H1 (cell line): ENCODE results near the gene ENTREP1. TPM values are rescaled to one million over a fixed set of nuclear protein-coding genes. Genes with fewer than 3 reads are reported as not detected.
A peak's percentile ranks its signal among the peaks of the same experiment; 100 is the strongest.

Experiments
- CTCF ChIA-PET: fragments of 300-600 bp; sonication (Branson Sonifier 250); formaldehyde crosslinking; loops from one replicate; lab custom pipeline; 2021; ENCODE audit not compliant: partially characterized antibody; lab: Charles Lee
- POLR2A ChIA-PET: fragments of 300-600 bp; sonication (Branson Sonifier 250); formaldehyde crosslinking; loops from one replicate; lab custom pipeline; 2021; ENCODE audit warnings: inconsistent platforms; ENCODE audit not compliant: partially characterized antibody; lab: Charles Lee
- DNase-seq, 2 experiments: peaks; one replicate each; pipeline versions ENCODE4 v3.0.0 to v3.0.0-alpha.2; 2010 to 2022; ENCODE audit warnings: low spot score in 2 of 2, low read depth in 1 of 2, mixed read lengths in 1 of 2
- FAIRE-seq: peaks from 2 replicates; lab custom pipeline; 2011; peaks lifted over from hg19 to GRCh38; lab: Jason Lieb, UNC
- H2AFZ ChIP-seq: 2 replicates; pipeline ENCODE4 v1.8.1; 2012; ENCODE audit warnings: low read length, inconsistent platforms
- H2AK5ac ChIP-seq: 2 replicates; pipeline ENCODE4 v1.6.1; 2013; ENCODE audit warnings: low read depth, low read length
- H2BK120ac ChIP-seq: replicated peaks from 2 replicates; pipeline ENCODE3; 2013; ENCODE audit warnings: low read depth, low read length, inconsistent platforms
- H2BK12ac ChIP-seq: 2 replicates; pipeline ENCODE4 v1.6.1; 2013; ENCODE audit warnings: low read depth, low read length
- H2BK15ac ChIP-seq: 2 replicates; pipeline ENCODE4 v1.6.1; 2013; ENCODE audit warnings: low read length
- H2BK20ac ChIP-seq: 2 replicates; pipeline ENCODE4 v1.6.1; 2013; ENCODE audit warnings: low read length
- H2BK5ac ChIP-seq: 2 replicates; pipeline ENCODE4 v1.6.1; 2013; ENCODE audit warnings: low read depth, low read length
- H3K14ac ChIP-seq: 2 replicates; pipeline ENCODE4 v1.6.1; 2013; ENCODE audit warnings: inconsistent platforms; ENCODE audit not compliant: insufficient read length
- H3K18ac ChIP-seq: 2 replicates; pipeline ENCODE4 v1.6.1; 2013; ENCODE audit warnings: low read length; ENCODE audit errors: extremely low read depth
- H3K23ac ChIP-seq: 2 replicates; pipeline ENCODE4 v1.6.1; 2013; ENCODE audit warnings: inconsistent platforms; ENCODE audit not compliant: insufficient read length
- H3K23me2 ChIP-seq: 2 replicates; pipeline ENCODE4 v1.6.1; 2013; ENCODE audit warnings: low read depth, low read length
- H3K27ac ChIP-seq: 2 replicates; pipeline ENCODE4 v1.6.1; 2011; ENCODE audit warnings: low read depth, low read length, inconsistent platforms
- H3K27me3 ChIP-seq, 4 experiments: replicated peaks in 1 of 4; 1 replicate in 1 of 4; 2 replicates in 3 of 4; pipeline versions ENCODE4 v1.6.1 to v1.8.1; 2011 to 2013; ENCODE audit warnings: low read length in 3 of 4, mild to moderate bottlenecking in 3 of 4, inconsistent platforms in 2 of 4, mixed read lengths in 2 of 4, moderate library complexity in 1 of 4; ENCODE audit not compliant: control insufficient read depth in 3 of 4, insufficient read depth in 3 of 4; ENCODE audit errors: extremely low read depth in 1 of 4
- H3K36me3 ChIP-seq, 4 experiments: 2 replicates each; pipeline versions ENCODE4 v1.6.1 to v1.8.1; 2011 to 2013; ENCODE audit warnings: mild to moderate bottlenecking in 4 of 4, low read length in 3 of 4, moderate library complexity in 2 of 4, control low read depth in 1 of 4, inconsistent platforms in 1 of 4; ENCODE audit not compliant: insufficient read depth in 4 of 4, control insufficient read depth in 2 of 4
- H3K4ac ChIP-seq: replicated peaks from 2 replicates; pipeline ENCODE3; 2013; ENCODE audit warnings: low read length, low read depth, mixed read lengths, inconsistent platforms; ENCODE audit not compliant: insufficient read length
- H3K4me1 ChIP-seq, 4 experiments: replicated peaks in 1 of 4; 1 replicate in 1 of 4; 2 replicates in 3 of 4; pipeline versions ENCODE4 v1.6.1 to v1.8.1; 2011 to 2013; ENCODE audit warnings: low read length in 3 of 4, inconsistent platforms in 2 of 4, mixed read lengths in 1 of 4; ENCODE audit not compliant: insufficient read depth in 4 of 4, control insufficient read depth in 3 of 4
- H3K4me2 ChIP-seq, 2 experiments: 2 replicates each; pipeline versions ENCODE4 v1.6.1 to v1.8.1; 2011 to 2013; ENCODE audit warnings: low read depth in 2 of 2, low read length in 2 of 2, control low read depth in 1 of 2, inconsistent platforms in 1 of 2, mild to moderate bottlenecking in 1 of 2; ENCODE audit not compliant: insufficient read depth in 1 of 2
- H3K4me3 ChIP-seq, 4 experiments: fragments of 200-600, 300-600 bp in 1 of 4; sonication (generic), shearing (Covaris generic), sonication (Bioruptor Twin) in 1 of 4; 2 replicates each; pipeline versions ENCODE4 v1.5.1 to v1.8.1; 2011 to 2016; ENCODE audit warnings: low read length in 4 of 4, low read depth in 3 of 4, control low read depth in 2 of 4, inconsistent platforms in 2 of 4, mild to moderate bottlenecking in 2 of 4, mixed read lengths in 1 of 4, moderate library complexity in 1 of 4; ENCODE audit not compliant: insufficient read depth in 2 of 4; ENCODE audit errors: extremely low read depth in 1 of 4
- H3K56ac ChIP-seq: replicated peaks from 2 replicates; pipeline ENCODE3; 2013; ENCODE audit warnings: low read depth, mild to moderate bottlenecking, mixed read lengths, low read length, inconsistent platforms; ENCODE audit not compliant: insufficient read length
- H3K79me1 ChIP-seq: 2 replicates; pipeline ENCODE4 v1.6.1; 2013; ENCODE audit warnings: low read depth, low read length, control low read depth
- H3K79me2 ChIP-seq, 2 experiments: 2 replicates each; pipeline versions ENCODE4 v1.6.1 to v1.8.1; 2012 to 2013; ENCODE audit warnings: low read length in 2 of 2, mild to moderate bottlenecking in 2 of 2, inconsistent platforms in 1 of 2; ENCODE audit not compliant: insufficient read depth in 2 of 2, control insufficient read depth in 1 of 2
- H3K9ac ChIP-seq, 4 experiments: replicated peaks in 1 of 4; 1 replicate in 1 of 4; 2 replicates in 3 of 4; pipeline versions ENCODE4 v1.6.1 to v1.8.1; 2011 to 2013; ENCODE audit warnings: low read depth in 3 of 4, low read length in 3 of 4, control low read depth in 2 of 4, mild to moderate bottlenecking in 2 of 4, moderate library complexity in 2 of 4, inconsistent platforms in 1 of 4; ENCODE audit errors: extremely low read depth in 1 of 4
- H3K9me3 ChIP-seq, 2 experiments: 2 replicates each; pipeline versions ENCODE4 v1.6.1 to v1.8.1; 2012 to 2013; ENCODE audit warnings: mild to moderate bottlenecking in 2 of 2, moderate library complexity in 2 of 2, control low read depth in 1 of 2, inconsistent platforms in 1 of 2, low read depth in 1 of 2, low read length in 1 of 2, mixed read lengths in 1 of 2; ENCODE audit not compliant: insufficient read depth in 2 of 2
- H4K20me1 ChIP-seq, 2 experiments: replicated peaks in 1 of 2; 2 replicates each; pipeline versions ENCODE3 to v1.8.1; 2011 to 2013; ENCODE audit warnings: inconsistent platforms in 2 of 2, low read length in 2 of 2, mild to moderate bottlenecking in 1 of 2; ENCODE audit not compliant: insufficient read depth in 2 of 2, control insufficient read depth in 1 of 2
- H4K5ac ChIP-seq: 2 replicates; pipeline ENCODE4 v1.6.1; 2013; ENCODE audit warnings: low read length, low read depth, mixed read lengths, inconsistent platforms; ENCODE audit not compliant: insufficient read length
- H4K8ac ChIP-seq: 2 replicates; pipeline ENCODE4 v1.8.0; 2013; ENCODE audit warnings: mild to moderate bottlenecking, moderate library complexity, low read length, inconsistent platforms; ENCODE audit not compliant: insufficient read depth; ENCODE audit errors: extremely low read depth
- H4K91ac ChIP-seq: replicated peaks from 2 replicates; pipeline ENCODE3; 2013; ENCODE audit warnings: low read length, mixed read lengths, inconsistent platforms; ENCODE audit not compliant: insufficient read length
- CTBP2 ChIP-seq: IDR thresholded peaks from 2 replicates; pipeline ENCODE4 v1.7.0; 2011; ENCODE audit warnings: borderline replicate concordance, mild to moderate bottlenecking, moderate library complexity, mixed read lengths, low read length; ENCODE audit not compliant: insufficient read depth, insufficient read length
- RAD21 ChIP-seq, 2 experiments: IDR thresholded peaks in 1 of 2; conservative IDR thresholded peaks in 1 of 2; 2 replicates each; pipeline ENCODE4 v1.6.1; 2011; ENCODE audit warnings: low read depth in 2 of 2, low read length in 2 of 2, improper control_type of control experiment in 1 of 2, inconsistent platforms in 1 of 2, mild to moderate bottlenecking in 1 of 2, moderate library complexity in 1 of 2
- WGBS, 2 experiments: shearing (Covaris generic) in 1 of 2; methylation state at CpG; one replicate each; pipeline versions ENCODE4 v1.1.6 to v1.1.7; 2013 to 2015; ENCODE audit warnings: low lambda C conversion rate in 2 of 2, mixed read lengths in 2 of 2, inconsistent platforms in 1 of 2, low coverage in 1 of 2, missing lambda C conversion rate in 1 of 2; ENCODE audit not compliant: insufficient replicate concordance in 2 of 2, insufficient coverage in 1 of 2, insufficient read length in 1 of 2; ENCODE audit errors: extremely low coverage in 1 of 2, missing lambda C conversion rate in 1 of 2; 5-methylcytosine and 5-hydroxymethylcytosine counted together
- polyA plus RNA-seq, 7 experiments: library from polyadenylated mRNA; depleted of rRNA in 3 of 7; stranded (reverse) in 5 of 7; unstranded in 2 of 7; fragments of >200 nt in 5 of 7; fragments of 200-250 nt in 2 of 7; gene quantifications; 1 replicate in 5 of 7; 2 replicates in 1 of 7; 4 replicates in 1 of 7; pipeline versions ENCODE4 v1.2.1 to v1.2.3, GENCODE V29; 2011 to 2013; ENCODE audit warnings: missing spikeins in 2 of 7, mixed read lengths in 2 of 7
- total RNA-seq: library from RNA; stranded (reverse); fragmentation: NEBNext Ultra II Directional; extraction: Animal tissue kit (Norgen Biotek cat#: 25700); gene quantifications from 2 replicates; pipeline ENCODE4 v1.2.1, GENCODE V29; 2021
- TF ChIP-seq, protein P1 (sequence below), 3 experiments: IDR thresholded peaks; 1 replicate in 2 of 3; 2 replicates in 1 of 3; pipeline versions ENCODE4 v1.5.1 to v1.6.1; 2011; ENCODE audit warnings: low read length in 3 of 3, mild to moderate bottlenecking in 3 of 3, inconsistent platforms in 2 of 3, low read depth in 1 of 3, moderate library complexity in 1 of 3; ENCODE audit not compliant: insufficient read depth in 1 of 3; ENCODE audit errors: control extremely low read depth in 1 of 3

Gene ENTREP1
- total and polyA plus RNA-seq, 2 of the 8 experiments (the other 6 are each of a cell fraction or from before 2014, with no cell fraction given), result 15.3 to 25.0 TPM

DNA sequence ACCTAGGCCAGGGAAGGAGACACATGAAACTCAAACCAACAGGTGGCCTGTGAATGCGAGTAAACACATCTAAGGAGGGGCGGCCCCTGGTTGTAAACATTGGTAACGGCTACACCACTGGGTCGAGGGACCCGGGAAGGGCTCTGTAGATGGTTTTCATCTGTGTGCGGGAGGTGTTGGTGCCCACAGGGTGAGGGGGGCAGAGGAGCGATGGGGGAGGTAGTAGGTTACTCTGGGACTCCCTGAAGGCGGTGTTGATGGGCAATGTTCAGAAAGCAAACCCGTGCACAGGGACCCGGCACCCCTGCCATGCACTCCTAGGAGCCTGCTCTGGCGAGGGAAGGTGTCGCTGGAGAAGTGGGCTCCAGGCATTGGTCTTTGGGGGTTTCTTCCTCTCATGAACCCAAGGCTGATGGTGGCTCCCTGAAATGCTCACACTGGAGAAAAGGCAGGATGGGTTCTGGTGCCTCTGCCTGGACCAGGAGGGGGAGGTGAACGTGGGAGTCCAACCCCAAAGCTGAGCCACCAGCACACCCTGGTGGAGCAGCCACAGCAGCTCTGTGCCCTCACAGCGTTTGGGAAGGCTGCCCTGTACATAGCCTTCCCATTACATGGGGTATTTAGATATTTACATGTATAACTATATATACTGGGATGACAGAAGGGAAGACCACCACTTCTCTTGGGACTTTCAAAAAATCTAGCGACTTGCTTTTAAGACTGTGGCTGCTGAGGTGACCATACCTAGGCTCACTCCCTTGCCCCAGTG lies 103.2 kb downstream of the ENTREP1 start:
- Histone ChIP-seq H3K14ac (no peak overlapping the region), H2AK5ac (no peak overlapping the region), H2BK5ac (no peak overlapping the region), H3K23me2 (no peaks in the 10 kb centered on the region), H3K9ac (no peak overlapping the region), H4K8ac (no peak overlapping the region), H4K5ac (no peak overlapping the region), H3K4ac (no peak overlapping the region), H2BK120ac (no peak overlapping the region), H3K4me3 (no peak overlapping the region), H3K4me2 (no peak overlapping the region), H3K9me3 (peaks cover 2 to 5% of the 10 kb centered on the region in 2 experiments; a peak in 1 of 4 replicates), H3K36me3 (no peaks in the 10 kb centered on the region)
- no peak for FAIRE-seq
- POLR2A ChIA-PET, result no interaction called here
- WGBS, 2 experiments, result 83% methylated on average over 14 of the region's 15 CpGs; no CpG with 5 or more reads in 1 of the 2 experiments
- CTCF ChIA-PET, result interaction anchor here (1.3 to 11.6 kb wide), 3 partner anchors 23 to 491 kb away, joined by 3 to 246 read pairs (median 6); no protein-coding TSS in a partner anchor
- DNase-seq, result no peak
- TF ChIP-seq RAD21 (IDR thresholded peaks at IDR 0.05 in 1 of 2, conservative IDR thresholded peaks at IDR 0.05 in 1 of 2; ENCODE audit: low read depth in 2 of 2, low read length in 2 of 2), result peak in 1 of 2 experiments; percentile 29; a peak in 2 of 4 replicates
- TF ChIP-seq CTBP2, result no peak
- TF ChIP-seq, protein P1, sequence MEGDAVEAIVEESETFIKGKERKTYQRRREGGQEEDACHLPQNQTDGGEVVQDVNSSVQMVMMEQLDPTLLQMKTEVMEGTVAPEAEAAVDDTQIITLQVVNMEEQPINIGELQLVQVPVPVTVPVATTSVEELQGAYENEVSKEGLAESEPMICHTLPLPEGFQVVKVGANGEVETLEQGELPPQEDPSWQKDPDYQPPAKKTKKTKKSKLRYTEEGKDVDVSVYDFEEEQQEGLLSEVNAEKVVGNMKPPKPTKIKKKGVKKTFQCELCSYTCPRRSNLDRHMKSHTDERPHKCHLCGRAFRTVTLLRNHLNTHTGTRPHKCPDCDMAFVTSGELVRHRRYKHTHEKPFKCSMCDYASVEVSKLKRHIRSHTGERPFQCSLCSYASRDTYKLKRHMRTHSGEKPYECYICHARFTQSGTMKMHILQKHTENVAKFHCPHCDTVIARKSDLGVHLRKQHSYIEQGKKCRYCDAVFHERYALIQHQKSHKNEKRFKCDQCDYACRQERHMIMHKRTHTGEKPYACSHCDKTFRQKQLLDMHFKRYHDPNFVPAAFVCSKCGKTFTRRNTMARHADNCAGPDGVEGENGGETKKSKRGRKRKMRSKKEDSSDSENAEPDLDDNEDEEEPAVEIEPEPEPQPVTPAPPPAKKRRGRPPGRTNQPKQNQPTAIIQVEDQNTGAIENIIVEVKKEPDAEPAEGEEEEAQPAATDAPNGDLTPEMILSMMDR (IDR thresholded peaks at IDR 0.05; ENCODE audit: control extremely low read depth in 1 of 3, insufficient read depth in 1 of 3, low read depth in 1 of 3, low read length in 3 of 3), result peak; percentile 12 to 20 (median 15); a peak in 3 of 4 replicates
- TF ChIP-seq, all 59 proteins: peak for 2
- H3K4me1 ChIP-seq, result no peaks in the 10 kb centered on the region
- no peak overlapping the region for H2BK12ac ChIP-seq
- no peak overlapping the region for H4K91ac ChIP-seq
- no peak overlapping the region for H3K18ac ChIP-seq
- no peak overlapping the region for H3K27ac ChIP-seq
- H3K56ac ChIP-seq, result no peak overlapping the region
- no peaks in the 10 kb centered on the region for H3K79me1 ChIP-seq
- H2BK20ac ChIP-seq, result no peak overlapping the region
- H3K27me3 ChIP-seq, result no peaks in the 10 kb centered on the region
- no peak overlapping the region for H2AFZ ChIP-seq
- no peak overlapping the region for H2BK15ac ChIP-seq
- H4K20me1 ChIP-seq, result no peaks in the 10 kb centered on the region
- H3K79me2 ChIP-seq, result no peaks in the 10 kb centered on the region
- H3K23ac ChIP-seq, result no peak overlapping the region
